Vagina (tissue), 2 donors: ENCODE results near the gene ZNF844. TPM values are rescaled to one million over a fixed set of nuclear protein-coding genes. Genes with fewer than 3 reads are reported as not detected.

Source experiments
- DNase-seq, 2 donors: peaks; one replicate each; pipeline ENCODE4 v3.0.0-alpha.2; 2017; ENCODE audit errors: extremely low spot score in 2 of 2
- H3K27ac ChIP-seq: fragments of 200-600 bp; sonication (generic); one replicate; pipeline ENCODE4 v1.5.1; 2019
- H3K27me3 ChIP-seq: fragments of 200-600 bp; sonication (generic); one replicate; pipeline ENCODE4 v1.5.1; 2019
- H3K36me3 ChIP-seq, 2 donors: fragments of 200-600 bp; sonication (generic); one replicate each; pipeline ENCODE4 v1.5.1; 2017 to 2019
- H3K4me1 ChIP-seq: fragments of 200-600 bp; sonication (generic); one replicate; pipeline ENCODE4 v1.5.1; 2019
- H3K4me3 ChIP-seq, 2 donors: fragments of 200-600 bp; sonication (generic); 1 replicate in 1 of 2; 2 replicates in 1 of 2; pipeline ENCODE4 v1.5.1; 2016 to 2019
- H3K9me3 ChIP-seq: fragments of 200-600 bp; sonication (generic); one replicate; pipeline ENCODE4 v1.5.1; 2019
- POLR2AphosphoS5 ChIP-seq, 2 donors: sonication (generic); formaldehyde crosslinking; IDR thresholded peaks; one replicate each; pipeline ENCODE4 v1.9.0; 2017; ENCODE audit warnings: antibody characterized with exemption in 2 of 2, mild to moderate bottlenecking in 2 of 2, low read depth in 1 of 2; ENCODE audit not compliant: insufficient read depth in 1 of 2
- intact Hi-C: fragments of 100-400 bp; cut with DNase I; formaldehyde crosslinking; loops from one replicate; pipeline ENCODE4 v1.15.1; 2023
- small RNA-seq: library from RNA; depleted of rRNA; stranded (forward); fragments of <200 nt; gene quantifications from one replicate; pipeline ENCODE3, GENCODE V24; 2016
- total RNA-seq: library from RNA; depleted of rRNA; stranded (reverse); fragments of >200 nt; gene quantifications from one replicate; pipeline ENCODE4 v1.2.3, GENCODE V29; 2016
- TF ChIP-seq, protein P1 (sequence below), 3 experiments: fragments of 450-650 bp in 2 of 3; fragments of 200-600 bp in 1 of 3; sonication (generic) in 1 of 3; IDR thresholded peaks; one replicate each; pipeline ENCODE4 v1.5.1; 2017 to 2019; ENCODE audit warnings: antibody characterized with exemption in 3 of 3, mild to moderate bottlenecking in 2 of 3, moderate library complexity in 2 of 3

ZNF844 gene
- total RNA-seq, 1 donor from 2014 or later, result 7.4 TPM

DNA sequence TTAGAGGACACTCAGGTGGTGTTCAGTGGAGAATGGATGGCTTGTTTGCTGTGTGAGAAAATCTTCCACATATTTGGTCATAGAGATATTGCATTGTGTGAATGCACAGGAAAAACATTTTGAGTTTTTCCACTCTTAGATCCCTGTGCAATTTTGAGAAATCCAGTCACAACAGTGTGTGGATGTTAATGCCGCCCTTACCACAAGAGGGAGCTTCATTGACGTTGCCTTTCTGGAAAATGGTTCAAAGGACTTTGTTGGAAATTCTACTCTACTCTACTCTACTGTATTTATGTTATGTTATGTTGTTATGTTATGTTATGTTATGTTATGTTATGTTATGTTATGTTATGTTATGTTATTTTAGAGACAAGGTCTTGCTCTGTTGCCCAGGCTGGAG, 62.2 kb downstream of the ZNF844 start:
- intact Hi-C loops, result no loop called here
- Histone ChIP-seq H3K4me1 (no peaks in the 10 kb centered on the region), H3K27me3 (no peaks in the 10 kb centered on the region), H3K9me3 (no peaks in the 10 kb centered on the region), H3K4me3 (no peak overlapping the region), H3K27ac (no peak overlapping the region), H3K36me3 (no peaks in the 10 kb centered on the region)
- no peak for DNase-seq
- TF ChIP-seq, protein P1, sequence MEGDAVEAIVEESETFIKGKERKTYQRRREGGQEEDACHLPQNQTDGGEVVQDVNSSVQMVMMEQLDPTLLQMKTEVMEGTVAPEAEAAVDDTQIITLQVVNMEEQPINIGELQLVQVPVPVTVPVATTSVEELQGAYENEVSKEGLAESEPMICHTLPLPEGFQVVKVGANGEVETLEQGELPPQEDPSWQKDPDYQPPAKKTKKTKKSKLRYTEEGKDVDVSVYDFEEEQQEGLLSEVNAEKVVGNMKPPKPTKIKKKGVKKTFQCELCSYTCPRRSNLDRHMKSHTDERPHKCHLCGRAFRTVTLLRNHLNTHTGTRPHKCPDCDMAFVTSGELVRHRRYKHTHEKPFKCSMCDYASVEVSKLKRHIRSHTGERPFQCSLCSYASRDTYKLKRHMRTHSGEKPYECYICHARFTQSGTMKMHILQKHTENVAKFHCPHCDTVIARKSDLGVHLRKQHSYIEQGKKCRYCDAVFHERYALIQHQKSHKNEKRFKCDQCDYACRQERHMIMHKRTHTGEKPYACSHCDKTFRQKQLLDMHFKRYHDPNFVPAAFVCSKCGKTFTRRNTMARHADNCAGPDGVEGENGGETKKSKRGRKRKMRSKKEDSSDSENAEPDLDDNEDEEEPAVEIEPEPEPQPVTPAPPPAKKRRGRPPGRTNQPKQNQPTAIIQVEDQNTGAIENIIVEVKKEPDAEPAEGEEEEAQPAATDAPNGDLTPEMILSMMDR (IDR thresholded peaks at IDR 0.05), result peak in 1 of 3 experiments; percentile 19
- TF ChIP-seq POLR2AphosphoS5 (IDR thresholded peaks at IDR 0.05; ENCODE audit: insufficient read depth in 1 of 2, low read depth in 1 of 2), result no peak

Small RNA genes lying within 50 kb of the gene (small RNA-seq; reads per million reads assigned to genes)
- gene RF00019, result not detected
- not detected for gene RNA5SP465
- gene RNA5SP466, result not detected
- gene RNA5SP467, result not detected

Other genes with a start within 250 kb of the ZNF844 start
- 5.9 TPM for gene ZNF439, start 216.0 kb upstream of the ZNF844 start, total RNA-seq
- gene ZNF69, start 176.9 kb upstream of the ZNF844 start, total RNA-seq, result 12.3 TPM
- 14.7 TPM for gene ZNF700, start 139.6 kb upstream of the ZNF844 start, total RNA-seq
- 2.9 TPM for gene ZNF763, start 99.7 kb upstream of the ZNF844 start, total RNA-seq
- gene ZNF433, start 29.1 kb upstream of the ZNF844 start, total RNA-seq, result 3.7 TPM
- gene ZNF878, start 11.8 kb upstream of the ZNF844 start, total RNA-seq, result 0.49 TPM
- 1.5 TPM for gene ZNF20, start 75.6 kb downstream of the ZNF844 start, total RNA-seq
- gene ZNF625, start 92.0 kb downstream of the ZNF844 start, total RNA-seq, result 6.6 TPM
- gene ZNF136, start 98.4 kb downstream of the ZNF844 start, total RNA-seq, result 8.1 TPM
- 11.5 TPM for gene ZNF44, start 230.2 kb downstream of the ZNF844 start, total RNA-seq